GM18520 (cell line): ENCODE results near the gene CYP2W1.
A peak's percentile ranks its signal among the peaks of the same experiment; 100 is the strongest.

Source experiments
- ATAC-seq: cut with Tn5 transposase; IDR thresholded peaks from one replicate; pipeline ENCODE4 v1.9.1; 2021; ENCODE audit not compliant: unreplicated experiment

The CYP2W1 gene

DNA sequence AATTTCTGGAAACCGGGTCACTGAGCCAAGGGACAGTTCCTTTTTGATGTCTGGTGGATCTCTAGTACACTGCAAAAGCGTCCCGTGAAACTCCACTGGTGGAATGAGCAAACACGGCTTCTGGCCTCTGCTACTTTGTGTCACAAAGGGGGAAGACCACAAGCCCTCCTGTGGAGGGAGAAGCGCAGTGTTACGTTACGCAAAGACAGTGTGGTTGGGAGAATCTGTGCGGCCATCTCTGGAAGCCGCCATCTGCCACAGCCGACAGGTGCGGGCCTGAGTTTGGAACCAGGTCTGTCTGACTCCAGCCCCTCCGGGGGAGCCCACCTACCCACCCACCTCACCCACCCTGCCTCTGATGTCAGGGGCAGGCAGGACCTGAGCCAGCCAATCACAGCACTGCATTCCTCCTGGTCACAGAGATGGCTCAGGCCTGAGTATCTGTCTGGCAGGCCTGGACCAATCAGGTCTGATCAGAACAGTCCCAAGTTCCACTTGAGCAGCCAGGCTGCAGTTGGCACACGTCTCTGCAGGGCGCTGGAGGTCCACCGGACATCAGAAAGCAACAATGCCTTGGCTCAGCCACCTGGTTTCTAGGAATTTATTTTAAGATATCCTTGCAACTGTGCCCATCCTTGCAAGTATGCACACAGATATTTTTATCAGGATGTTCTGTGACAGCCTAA, 3.0 kb upstream of the CYP2W1 start:
- ATAC-seq, result no peak

DNA sequence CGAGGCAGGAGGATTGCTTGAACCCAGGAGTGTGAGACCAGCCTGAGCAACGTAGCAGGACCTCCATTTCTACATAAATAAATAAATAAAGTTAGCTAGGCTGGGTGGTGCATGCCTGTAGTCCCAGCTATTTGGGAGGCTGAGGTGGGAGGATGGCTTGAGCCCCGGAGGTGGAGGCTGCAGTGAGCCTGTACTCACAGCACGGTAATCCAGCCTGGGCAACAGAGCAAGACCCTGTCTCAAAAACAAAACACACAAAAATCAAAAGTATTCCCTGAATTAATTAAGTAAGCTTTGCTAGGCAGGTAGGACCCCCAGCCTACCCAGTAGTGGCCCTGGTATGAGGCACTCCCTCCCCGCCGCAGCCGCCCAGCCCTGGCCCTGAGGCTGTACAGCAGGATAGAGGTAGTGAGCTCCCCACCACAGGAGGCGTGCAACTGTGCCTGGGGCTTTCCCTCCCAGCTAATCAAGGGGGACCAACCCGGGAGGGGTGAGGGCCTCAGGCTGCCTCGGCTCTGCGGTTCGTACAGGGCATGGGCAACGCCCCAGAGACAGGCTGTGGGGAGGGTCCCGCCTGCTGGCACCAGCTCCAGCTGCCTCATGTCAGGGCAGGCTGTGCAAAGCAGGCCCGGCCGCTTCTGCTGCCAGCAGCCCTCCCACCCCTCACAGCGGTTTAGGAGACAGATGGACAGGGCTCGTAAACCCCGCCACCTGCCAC, 1.0 kb upstream of the CYP2W1 start:
- no peak for ATAC-seq

DNA sequence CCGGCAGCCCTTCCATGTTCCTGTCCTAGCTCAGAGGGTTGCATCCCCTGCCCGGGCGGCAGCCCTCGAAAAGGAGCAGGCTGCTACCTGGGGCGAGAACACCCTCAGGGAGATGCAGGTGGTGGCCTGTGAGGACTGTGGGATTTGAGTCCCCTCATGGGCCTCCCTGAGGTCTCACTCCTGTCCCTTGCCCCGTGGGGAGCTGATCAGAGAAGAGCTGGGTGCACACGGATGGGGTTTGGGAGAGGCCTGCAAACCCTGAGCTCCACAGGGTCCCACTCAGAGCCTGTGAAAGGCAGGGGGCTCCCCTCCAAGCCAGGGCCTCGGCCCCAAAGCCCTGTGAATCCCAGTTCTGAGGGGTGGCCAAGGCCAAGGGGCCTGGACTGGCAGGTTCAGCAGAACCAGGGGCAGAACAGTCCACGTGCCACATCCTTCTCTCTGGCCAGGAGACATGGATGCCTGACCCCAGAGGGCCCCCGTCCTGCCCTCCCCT, 424 bp upstream of the CYP2W1 start:
- ATAC-seq, result no peak

DNA sequence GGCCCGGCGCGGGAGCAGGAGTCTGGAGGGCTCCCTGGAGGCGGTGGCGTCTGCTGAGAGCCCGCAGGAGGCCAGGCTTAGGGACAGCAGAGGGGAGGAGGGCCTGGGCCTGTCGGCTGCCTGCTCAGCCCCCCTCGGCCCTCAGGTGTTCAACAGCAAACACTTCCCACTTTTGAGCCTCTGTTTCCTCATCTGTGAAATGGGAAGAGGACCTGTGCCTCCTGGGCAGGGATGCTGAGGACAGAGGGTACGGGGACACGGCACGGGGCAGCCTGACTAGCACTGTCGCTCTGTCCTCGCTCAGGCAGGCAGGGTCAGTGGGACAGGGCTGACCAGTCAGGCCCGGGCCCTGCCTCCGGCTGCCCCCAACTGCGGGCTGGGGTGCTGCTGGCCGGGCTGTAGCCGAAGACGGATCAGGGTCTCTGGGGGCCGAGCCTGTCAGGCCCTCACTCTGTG, 663 bp downstream of the CYP2W1 start:
- no peak for ATAC-seq

DNA sequence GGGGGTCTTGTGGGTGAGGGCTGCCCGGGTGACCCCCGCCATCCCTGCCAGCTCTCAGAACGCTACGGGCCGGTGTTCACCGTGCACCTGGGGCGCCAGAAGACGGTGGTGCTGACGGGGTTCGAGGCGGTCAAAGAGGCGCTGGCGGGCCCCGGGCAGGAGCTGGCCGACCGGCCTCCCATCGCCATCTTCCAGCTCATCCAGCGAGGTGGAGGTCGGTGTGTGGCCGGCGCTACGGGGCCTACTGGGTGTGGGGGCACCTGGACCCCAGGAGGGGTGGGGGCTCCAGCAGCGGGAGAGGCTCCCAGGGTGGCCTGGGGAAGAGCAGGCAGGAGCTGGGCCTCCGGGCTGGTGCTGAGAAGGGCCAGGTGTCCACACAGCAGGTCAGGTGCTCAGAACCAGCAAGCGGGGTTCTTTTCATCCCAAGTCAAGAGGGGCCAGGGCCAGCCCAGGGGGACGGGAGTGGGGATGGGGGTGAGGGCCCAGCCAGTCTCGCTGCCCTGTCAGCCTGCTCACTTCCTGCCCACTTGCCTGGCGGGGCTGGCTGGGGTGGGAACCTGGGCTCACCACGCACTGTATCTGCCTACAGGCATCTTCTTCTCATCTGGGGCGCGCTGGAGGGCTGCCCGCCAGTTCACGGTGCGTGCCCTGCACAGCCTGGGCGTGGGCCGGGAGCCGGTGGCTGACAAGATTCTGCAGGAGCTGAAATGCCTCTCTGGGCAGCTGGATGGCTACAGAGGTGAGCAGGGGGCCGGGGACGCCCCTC, 1.6 kb downstream of the CYP2W1 start:
- no peak for ATAC-seq

DNA sequence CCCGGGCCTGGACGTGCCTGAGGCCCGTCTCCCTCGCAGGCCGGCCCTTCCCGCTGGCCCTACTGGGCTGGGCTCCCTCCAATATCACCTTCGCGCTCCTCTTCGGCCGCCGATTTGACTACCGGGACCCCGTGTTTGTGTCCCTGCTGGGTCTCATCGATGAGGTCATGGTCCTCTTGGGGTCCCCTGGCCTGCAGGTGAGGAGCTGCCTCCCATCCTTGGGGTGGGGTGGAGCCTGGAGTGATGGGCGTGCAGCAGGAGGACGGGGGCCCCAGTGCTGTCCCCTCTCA, 2.1 kb downstream of the CYP2W1 start:
- no peak for ATAC-seq

DNA sequence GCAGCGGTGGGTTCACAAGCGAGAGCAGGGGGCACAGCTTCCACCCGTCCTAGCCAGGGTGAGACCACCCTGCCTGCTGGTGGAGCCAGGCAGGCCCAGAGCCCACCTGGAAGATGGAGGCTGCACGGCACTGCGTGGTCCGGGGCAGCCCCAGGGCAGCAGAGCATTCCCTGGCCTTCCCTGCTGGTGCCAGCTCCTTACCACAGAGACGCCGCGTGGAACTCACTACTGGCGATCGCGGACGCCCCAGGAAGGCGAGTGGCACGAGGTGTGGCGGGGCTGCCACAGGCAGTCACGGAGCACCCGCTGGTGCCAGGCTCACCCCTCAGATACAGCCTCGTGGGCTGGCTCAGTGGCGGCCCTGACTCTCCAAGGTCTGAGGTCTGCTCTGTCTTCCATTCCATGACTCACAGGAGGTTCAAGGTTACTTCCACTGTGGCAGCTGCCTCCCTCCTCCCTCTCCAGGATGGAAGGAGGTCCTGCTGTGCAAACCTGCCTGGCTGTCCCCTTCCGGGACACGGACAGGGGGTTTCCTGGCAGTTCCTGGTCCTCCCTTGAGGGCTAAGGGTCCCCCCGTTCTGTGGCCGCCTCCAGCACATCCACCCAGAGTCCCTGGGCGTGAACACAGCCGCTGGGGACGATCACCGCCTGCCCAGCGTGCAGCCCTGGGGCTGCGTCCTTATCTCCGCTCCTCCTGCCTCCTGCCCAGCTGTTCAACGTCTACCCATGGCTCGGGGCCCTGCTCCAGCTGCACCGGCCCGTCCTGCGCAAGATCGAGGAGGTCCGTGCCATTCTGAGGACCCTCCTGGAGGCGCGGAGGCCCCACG, 3.1 kb downstream of the CYP2W1 start:
- no peak for ATAC-seq

DNA sequence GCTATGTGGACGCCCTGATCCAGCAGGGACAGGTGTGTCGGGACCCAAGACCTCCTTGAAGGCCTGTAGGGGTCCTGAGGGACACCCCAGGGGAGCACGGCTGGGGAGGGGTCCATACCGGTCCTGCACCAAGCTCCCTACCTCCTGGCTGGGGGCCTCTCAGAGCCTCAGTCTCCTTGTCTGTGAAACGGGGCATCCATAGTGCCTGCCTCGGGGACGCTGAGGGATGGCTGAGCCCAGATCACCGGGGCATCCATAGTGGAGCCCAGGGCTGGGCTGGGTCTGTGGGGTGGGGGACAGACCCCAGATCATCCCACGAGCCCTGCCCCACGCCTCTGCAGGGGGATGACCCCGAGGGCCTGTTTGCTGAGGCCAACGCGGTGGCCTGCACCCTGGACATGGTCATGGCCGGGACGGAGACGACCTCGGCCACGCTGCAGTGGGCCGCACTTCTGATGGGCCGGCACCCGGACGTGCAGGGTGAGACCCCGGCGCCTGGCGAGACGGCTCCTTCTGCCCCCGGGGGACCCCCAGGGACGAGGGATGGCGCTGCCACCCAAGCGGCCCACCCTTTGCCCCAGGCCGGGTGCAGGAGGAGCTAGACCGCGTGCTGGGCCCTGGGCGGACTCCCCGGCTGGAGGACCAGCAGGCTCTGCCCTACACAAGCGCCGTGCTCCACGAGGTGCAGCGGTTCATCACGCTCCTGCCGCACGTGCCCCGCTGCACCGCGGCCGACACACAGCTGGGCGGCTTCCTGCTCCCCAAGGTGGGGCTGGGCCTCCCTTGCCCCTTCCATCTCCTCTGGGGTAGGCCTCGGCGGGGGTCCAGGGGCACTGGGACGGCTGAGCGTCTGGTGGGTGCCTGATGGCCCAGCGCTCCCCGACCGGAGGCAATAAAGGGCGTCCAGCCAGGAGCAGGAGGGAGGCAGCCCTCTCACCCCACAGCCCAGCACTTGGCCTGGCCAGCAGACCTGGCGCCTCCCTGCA, 4.1 kb downstream of the CYP2W1 start:
- no peak for ATAC-seq

DNA sequence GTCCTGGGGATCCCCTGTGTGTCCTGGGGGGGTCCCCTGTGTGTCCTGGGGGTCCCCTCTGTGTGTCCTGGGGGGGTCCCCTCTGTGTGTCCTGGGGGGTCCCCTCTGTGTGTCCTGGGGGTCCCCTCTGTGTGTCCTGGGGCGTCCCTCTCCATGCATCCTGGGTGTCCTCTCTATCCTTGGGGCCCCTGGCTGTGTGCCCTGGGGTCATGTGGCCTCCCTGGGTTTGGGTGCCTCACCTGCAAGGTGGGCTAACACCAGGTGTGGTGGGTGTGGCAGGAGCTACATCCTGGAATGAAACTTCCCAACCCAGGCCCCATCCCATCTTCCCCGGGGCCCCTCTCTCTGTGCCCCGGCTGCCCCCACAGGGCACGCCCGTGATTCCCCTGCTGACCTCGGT, 4.9 kb downstream of the CYP2W1 start:
- no peak for ATAC-seq

DNA sequence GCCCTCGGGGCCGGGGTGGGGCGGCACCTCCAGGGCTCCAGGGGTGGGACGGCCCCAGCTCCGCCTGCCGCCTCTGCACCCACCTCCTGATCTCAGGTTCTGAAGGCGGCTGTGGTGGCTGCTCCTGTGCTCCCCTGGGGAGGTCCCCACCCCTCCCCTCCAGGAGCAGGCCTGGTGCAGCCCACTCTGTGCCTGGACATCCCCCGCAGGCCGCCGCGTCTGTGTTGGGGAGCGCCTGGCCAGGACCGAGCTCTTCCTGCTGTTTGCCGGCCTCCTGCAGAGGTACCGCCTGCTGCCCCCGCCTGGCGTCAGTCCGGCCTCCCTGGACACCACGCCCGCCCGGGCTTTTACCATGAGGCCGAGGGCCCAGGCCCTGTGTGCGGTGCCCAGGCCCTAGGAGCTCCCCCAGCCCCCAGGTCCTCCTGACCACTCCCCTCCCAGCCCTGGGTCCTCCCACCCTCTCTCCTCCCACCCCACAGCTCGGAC, 5.5 kb downstream of the CYP2W1 start:
- no peak for ATAC-seq

DNA sequence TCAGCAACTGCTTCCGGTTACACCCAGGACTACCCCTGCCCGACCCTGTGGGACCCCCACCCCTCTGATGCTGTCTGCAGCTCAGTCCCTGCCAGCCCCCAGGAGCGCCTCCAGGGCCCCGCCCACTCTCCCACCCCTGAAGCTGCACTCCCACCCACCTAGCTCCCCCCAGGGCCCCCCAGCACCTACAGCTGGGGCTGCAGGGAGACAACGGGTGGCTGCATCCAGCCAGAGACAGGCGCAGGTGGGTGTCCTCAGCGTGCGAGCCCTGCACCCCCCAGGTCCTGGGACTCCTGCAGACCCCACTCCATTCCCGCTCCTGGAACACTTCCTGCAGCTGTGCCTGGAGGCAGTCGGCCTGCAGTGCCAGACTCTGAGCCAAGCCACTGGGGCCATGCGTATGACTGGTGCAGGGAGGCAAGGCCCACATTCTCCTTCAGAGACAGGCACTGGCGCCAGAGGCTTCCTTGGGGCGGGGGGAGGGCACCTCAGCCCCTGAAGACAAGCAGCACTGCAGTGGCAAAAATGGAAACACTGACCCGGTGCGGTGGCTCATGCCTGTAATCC, 6.1 kb downstream of the CYP2W1 start:
- ATAC-seq, result no peak

DNA sequence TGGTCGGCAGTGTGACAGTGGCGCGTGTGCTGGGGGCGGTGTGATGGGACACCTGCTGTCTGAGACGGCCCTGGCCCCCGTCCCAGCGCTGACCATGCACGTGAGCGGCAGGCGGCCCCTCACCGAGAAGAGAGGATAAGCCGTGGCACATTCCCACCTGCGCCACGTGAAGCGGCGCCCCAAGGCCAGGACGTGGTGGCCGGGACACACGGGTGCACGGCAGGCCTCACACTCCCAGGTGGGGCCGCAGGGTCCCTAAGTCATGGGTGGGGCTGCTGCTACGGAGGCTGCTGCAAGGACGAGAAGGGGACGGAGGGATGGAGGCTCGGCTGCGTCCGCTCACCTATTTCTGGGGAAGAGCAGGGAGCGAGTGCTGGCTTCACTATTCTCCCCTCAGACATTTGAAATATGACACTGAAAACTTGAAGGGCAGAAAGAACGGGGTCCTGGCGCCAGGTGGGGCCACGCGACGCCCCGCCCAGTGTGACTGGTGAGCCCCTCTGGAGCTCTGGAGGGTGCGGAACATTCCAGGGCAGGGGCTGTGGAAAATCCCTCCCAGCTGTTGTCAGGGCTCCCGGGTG, 7.5 kb downstream of the CYP2W1 start:
- no peak for ATAC-seq

DNA sequence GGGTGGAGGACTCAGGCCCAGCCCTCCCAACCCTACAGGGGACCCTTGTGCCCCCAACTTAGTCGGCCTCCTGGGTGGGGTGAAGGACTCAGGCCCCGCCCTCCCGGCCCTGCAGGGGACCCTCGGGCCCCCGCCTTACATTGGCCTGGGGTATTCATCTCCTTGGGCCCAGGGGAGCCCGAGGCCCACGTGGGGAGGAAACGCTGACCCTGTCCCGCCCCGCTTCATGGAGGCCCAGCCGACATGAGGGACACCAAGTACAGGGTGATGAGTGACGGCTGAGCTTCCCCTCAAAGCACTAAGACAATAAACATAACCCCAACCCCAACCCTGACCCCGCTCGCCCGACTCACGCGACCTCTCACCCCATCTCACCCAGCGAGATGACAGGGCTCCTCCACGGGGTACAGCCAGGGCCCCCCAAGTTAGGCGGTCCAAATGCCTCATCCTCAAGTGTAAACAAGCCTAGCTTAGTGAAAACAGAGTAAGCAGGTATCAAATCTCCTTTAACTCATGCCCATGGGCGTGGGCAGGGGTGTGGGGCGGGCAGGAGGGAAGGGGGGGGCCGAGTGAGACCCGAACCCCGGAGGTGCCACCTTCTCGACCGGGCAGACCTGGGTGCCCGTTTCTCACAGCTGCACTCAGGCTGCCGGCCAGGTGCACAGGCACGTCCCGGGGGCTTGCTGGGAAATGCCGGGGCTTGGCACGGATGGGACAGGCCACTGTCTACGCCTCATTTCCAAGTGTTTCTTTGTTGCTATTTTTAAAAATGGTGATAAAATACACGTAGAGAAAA, 8.2 kb downstream of the CYP2W1 start:
- no peak for ATAC-seq

DNA sequence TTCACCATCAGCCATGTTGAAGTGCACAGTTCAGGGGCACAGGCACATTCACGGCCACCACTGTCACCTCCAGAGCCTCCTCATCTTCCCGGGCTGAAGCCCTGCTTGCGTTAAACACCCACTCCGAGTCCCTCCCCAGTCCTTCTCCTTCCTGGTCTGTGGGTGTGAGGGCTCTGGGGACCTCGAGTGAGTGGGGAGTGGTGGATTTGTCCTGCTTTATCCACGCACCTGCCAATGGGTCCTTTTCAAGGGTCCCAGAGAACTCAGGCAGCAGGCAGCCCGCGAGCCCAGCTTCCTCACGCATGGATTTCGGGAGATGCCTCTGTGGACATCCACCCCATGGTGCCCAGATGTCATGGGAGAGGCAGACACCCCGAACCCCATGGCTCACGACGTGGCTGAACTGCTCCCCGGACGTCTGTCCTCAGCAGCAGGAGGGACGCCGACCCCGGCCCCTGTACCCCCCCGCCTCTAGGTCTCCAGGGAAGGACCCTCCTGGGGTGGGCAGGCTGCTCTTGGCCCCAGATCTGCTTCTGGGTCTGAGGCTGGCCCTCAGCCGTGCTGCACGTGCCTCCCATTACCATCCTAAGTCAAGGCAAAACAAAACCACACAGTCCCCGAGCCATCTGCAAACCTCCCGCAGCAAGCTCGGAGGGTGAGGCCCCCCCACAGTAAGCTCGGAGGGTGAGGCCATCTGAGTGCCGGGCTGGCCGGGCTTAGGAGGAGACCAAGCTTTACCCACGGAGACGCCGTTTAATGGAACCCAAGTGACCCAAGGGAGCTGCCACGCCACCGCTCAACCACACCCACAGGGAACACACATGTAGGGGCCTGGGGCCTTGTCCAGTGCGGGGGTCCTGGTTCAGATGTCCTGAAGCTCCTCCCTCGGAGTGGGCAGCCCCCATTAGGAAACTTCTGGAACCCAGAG, 9.0 kb downstream of the CYP2W1 start:
- no peak for ATAC-seq

DNA sequence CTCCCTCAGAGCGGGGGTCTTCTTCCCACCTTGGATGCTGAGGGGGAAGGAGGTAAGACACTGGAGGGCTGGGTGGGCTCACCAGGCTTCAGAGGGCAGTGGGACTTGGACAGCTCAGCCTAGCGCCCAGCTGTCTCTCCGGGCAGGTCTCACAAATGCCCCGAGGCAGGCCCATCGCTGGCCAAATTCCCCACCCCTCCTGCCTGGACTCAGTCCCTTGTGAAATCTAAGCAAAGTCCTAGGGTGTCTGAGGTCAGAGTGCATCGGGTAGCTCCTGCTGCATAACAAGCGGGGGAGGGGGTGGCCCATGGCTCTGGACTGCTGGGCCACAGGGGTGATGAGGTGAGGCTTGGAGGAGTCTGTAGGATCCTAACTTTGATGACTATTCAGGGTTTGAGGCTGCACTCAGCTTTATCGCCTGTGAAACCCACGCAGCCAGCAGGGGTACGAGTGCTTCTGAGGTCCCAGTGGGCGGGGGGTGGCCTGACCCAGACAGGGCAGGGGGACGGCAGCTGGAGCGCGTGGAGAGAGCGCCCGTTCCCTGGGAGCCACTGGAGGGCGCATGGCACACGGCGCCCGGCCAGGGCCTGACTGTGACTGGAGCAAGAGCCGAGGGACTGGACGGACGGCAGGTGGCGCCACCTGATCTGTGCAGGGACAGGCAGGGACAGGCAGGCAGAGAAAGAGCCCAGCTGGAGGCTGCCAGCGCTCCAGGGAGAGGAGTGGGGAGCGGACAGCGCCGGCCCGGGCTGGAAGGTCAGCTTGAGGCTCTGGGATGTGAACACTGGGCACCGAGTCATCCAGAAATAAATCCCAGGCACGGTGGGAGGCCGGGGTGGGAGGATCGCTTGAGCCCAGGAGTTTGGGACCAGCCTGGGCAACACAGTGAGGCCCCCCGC, 10.0 kb downstream of the CYP2W1 start:
- peak; percentile 87 for ATAC-seq

DNA sequence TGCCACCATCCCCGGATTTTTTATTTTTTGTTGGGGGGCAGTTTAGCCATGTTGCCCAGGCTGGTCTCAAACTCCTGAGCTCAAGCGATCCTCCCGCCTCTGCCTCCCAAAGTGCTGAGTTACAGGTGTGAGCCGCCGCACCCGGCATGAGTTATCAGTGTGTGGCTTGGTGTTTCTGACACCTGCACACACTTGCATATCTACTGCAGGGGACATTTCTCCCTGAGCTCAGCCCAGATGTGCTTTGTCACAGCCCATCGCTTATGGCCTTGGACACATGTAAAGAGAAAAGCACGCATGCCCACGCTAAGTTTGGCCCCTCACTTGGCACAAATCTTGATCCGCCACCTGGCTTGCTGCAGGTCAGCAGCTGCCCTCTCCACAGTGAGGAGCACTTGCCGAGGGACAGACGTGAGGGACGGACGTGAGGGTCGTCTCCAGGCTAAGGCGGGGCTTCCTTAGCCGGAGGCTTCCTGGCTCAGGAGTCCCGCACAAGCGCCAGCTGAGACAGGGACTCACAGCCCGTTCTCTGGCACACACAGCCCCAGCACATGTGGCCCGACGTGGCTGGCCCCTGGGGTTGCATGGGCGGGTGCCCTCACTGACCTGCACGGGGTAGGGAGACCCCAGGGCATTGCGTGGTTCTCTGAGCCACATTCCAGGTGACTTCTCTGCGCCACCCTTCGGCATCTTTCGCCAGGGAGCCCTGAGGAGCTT, 11.8 kb downstream of the CYP2W1 start:
- ATAC-seq, result no peak
